Measurements from ENCODE around the gene SLC45A2.
"Not testable (repeated sequence)": the region's sequence is repeated elsewhere in the genome, so short reads cannot be mapped to it uniquely, and the experiment has no call there.

SLC45A2 gene

GRCh38 chr5:33957577-33958150 lies 26.8 kb downstream of the SLC45A2 start:
- Histone ChIP-seq H4K20me1 (ENCODE audit: control insufficient read depth, insufficient read depth, low read depth, low read length) (no peaks in the 10 kb centered on the region), H3K27ac (ENCODE audit: low read depth, low read length) (no peak overlapping the region), H3K36me3 (ENCODE audit: control insufficient read depth, low read length) (no peaks in the 10 kb centered on the region), H3K9me3 (ENCODE audit: control insufficient read depth, insufficient read depth, low read length) (peaks cover 4% of the 10 kb centered on the region; the same call in 1 of the 2 replicates), H3K4me3 (ENCODE audit: low read length) (no peak overlapping the region), H3F3A (ENCODE audit: control insufficient read depth, insufficient read depth) (no peaks in the 10 kb centered on the region), H3K4me2 (ENCODE audit: low read length) (no peak overlapping the region), H3K9me2 (replicated peaks; ENCODE audit: control insufficient read depth, low read length) (no peaks in the 10 kb centered on the region), H3K4me1 (ENCODE audit: control insufficient read depth, low read length) (no peaks in the 10 kb centered on the region), H3K27me3 (ENCODE audit: control insufficient read depth, low read length) (no peaks in the 10 kb centered on the region), H3K79me2 (ENCODE audit: control insufficient read depth, low read length) (no peaks in the 10 kb centered on the region)
- TF ChIP-seq EZH2phosphoT487 (IDR thresholded peaks at IDR 0.05; ENCODE audit: borderline replicate concordance, low read length) (no peak), CTCF (IDR thresholded peaks at IDR 0.05; ENCODE audit: low read depth, low read length, poor library complexity, severe bottlenecking) (no peak)

- not testable (repeated sequence) for H3K9me3 ChIP-seq (ENCODE audit: control insufficient read depth, insufficient read depth, low read length); H3K4me2 ChIP-seq (ENCODE audit: low read length); H3K4me1 ChIP-seq (ENCODE audit: control insufficient read depth, low read length); H3K27me3 ChIP-seq (ENCODE audit: control insufficient read depth, low read length); H4K20me1 ChIP-seq (ENCODE audit: control insufficient read depth, insufficient read depth, low read depth, low read length); H3K4me3 ChIP-seq (ENCODE audit: low read length); H3F3A ChIP-seq (ENCODE audit: control insufficient read depth, insufficient read depth); H3K36me3 ChIP-seq (ENCODE audit: control insufficient read depth, low read length); H3K9me2 ChIP-seq (replicated peaks; ENCODE audit: control insufficient read depth, low read length); H3K79me2 ChIP-seq (ENCODE audit: control insufficient read depth, low read length); H3K27ac ChIP-seq (ENCODE audit: low read depth, low read length)
These were observed 32.3 kb downstream of the SLC45A2 start for GRCh38 chr5:33952175-33952574.

GRCh38 chr5:33944543-33945132 lies 39.9 kb downstream of the SLC45A2 start:
- Histone ChIP-seq H3K9me3 (ENCODE audit: control insufficient read depth, insufficient read depth, low read length) (no peaks in the 10 kb centered on the region), H3K4me2 (ENCODE audit: low read length) (no peak overlapping the region), H3K27ac (ENCODE audit: low read depth, low read length) (no peak overlapping the region), H3K27me3 (ENCODE audit: control insufficient read depth, low read length) (0 out of 2 replicates have a peak, but pooled peaks cover 4% of the 10 kb centered on the region), H3K4me3 (ENCODE audit: low read length) (no peak overlapping the region), H3K9me2 (replicated peaks; ENCODE audit: control insufficient read depth, low read length) (no peaks in the 10 kb centered on the region), H4K20me1 (ENCODE audit: control insufficient read depth, insufficient read depth, low read depth, low read length) (no peaks in the 10 kb centered on the region), H3K4me1 (ENCODE audit: control insufficient read depth, low read length) (no peaks in the 10 kb centered on the region), H3F3A (ENCODE audit: control insufficient read depth, insufficient read depth) (no peaks in the 10 kb centered on the region), H3K36me3 (ENCODE audit: control insufficient read depth, low read length) (no peaks in the 10 kb centered on the region), H3K79me2 (ENCODE audit: control insufficient read depth, low read length) (no peaks in the 10 kb centered on the region)
- no peak for TF ChIP-seq EZH2phosphoT487 (IDR thresholded peaks at IDR 0.05; ENCODE audit: borderline replicate concordance, low read length)
- no peak for TF ChIP-seq CTCF (IDR thresholded peaks at IDR 0.05; ENCODE audit: low read depth, low read length, poor library complexity, severe bottlenecking)

- no peaks in the 10 kb centered on the region for H4K20me1 ChIP-seq (ENCODE audit: control insufficient read depth, insufficient read depth, low read depth, low read length)
- no peak overlapping the region for H3K4me2 ChIP-seq (ENCODE audit: low read length)
- H3K36me3 ChIP-seq (ENCODE audit: control insufficient read depth, low read length), result no peaks in the 10 kb centered on the region
- TF ChIP-seq EZH2phosphoT487 (IDR thresholded peaks at IDR 0.05; ENCODE audit: borderline replicate concordance, low read length), result no peak
- no peak for TF ChIP-seq CTCF (IDR thresholded peaks at IDR 0.05; ENCODE audit: low read depth, low read length, poor library complexity, severe bottlenecking)
- H3F3A ChIP-seq (ENCODE audit: control insufficient read depth, insufficient read depth), result no peaks in the 10 kb centered on the region
- no peaks in the 10 kb centered on the region for H3K4me1 ChIP-seq (ENCODE audit: control insufficient read depth, low read length)
- H3K9me3 ChIP-seq (ENCODE audit: control insufficient read depth, insufficient read depth, low read length), result no peaks in the 10 kb centered on the region
- no peaks in the 10 kb centered on the region for H3K79me2 ChIP-seq (ENCODE audit: control insufficient read depth, low read length)
- no peaks in the 10 kb centered on the region for H3K27me3 ChIP-seq (ENCODE audit: control insufficient read depth, low read length)
- H3K4me3 ChIP-seq (ENCODE audit: low read length), result no peak overlapping the region
- no peak overlapping the region for H3K27ac ChIP-seq (ENCODE audit: low read depth, low read length)
- H3K9me2 ChIP-seq (replicated peaks; ENCODE audit: control insufficient read depth, low read length), result no peaks in the 10 kb centered on the region
These were observed 43.4 kb downstream of the SLC45A2 start for GRCh38 chr5:33941090-33941489.

Data from DOHH2 (cell line).